ENCODE measurements around the gene MRPL2.

The MRPL2 gene

DNA sequence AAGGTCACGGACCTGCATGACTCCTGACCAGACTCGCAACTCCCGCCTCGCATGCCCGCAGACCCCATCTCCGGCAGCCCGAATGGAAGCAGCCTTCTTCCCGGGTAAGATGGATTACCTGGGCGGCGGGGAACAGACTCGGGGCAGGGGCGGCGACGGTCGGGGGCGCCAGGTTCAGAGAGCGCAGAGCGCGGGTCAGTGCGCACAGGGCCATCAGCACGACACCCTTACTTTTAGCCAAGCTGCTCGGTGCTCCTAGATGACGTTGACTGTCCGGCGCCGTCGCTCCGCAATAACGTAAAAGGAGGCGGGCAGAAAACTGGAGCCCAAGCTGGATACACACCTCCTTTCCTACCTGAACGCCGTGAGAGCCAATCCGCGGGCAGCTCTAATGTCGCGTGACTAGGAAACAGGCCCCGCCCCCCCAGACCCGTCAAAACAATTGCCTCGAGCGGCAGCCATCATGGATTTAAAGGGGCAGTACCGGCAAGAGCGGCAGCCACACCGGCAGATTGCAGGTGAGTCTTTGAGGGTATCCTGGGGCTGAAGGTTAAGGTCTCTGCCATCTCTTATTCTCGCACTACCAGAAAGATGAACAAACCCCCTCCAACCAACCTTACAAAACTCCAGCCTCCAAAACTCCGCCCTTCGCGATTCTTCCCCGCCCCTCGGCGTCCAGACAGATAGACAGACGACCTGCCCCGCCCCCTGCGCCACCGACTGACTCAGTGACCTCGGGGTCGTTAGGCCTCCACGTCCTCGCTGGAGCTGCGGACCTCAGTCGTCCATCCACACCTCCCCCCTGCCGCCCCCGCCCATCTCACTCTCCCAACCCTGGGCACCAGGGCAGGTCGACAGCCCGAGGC, at the start of gene MRPL2, which contains the start of gene KLC4:
TSS of gene MRPL2 (minus strand) at position 267 of the 866 bp plus-strand sequence. CDS start at position 214, 53 bp downstream.
TSS of gene KLC4 (plus strand) at position 464 of the 866 bp plus-strand sequence. CDS start 1,705 bp downstream, outside the sequence.
- DNase-seq: peak; percentile 98

- DNase-seq: no peak
Measured at GRCh38 chr6:43107344-43108062, 48.3 kb upstream of the MRPL2 start.

GRCh38 chr6:43105538-43106222, 46.4 kb upstream of the MRPL2 start:
- no peak for DNase-seq

- no peak for DNase-seq
Measured at GRCh38 chr6:43103253-43103876, 44.1 kb upstream of the MRPL2 start.

GRCh38 chr6:43101497-43101896, 42.3 kb upstream of the MRPL2 start:
- DNase-seq: no peak

GRCh38 chr6:43097502-43097901, 38.3 kb upstream of the MRPL2 start:
- no peak for DNase-seq

DNA sequence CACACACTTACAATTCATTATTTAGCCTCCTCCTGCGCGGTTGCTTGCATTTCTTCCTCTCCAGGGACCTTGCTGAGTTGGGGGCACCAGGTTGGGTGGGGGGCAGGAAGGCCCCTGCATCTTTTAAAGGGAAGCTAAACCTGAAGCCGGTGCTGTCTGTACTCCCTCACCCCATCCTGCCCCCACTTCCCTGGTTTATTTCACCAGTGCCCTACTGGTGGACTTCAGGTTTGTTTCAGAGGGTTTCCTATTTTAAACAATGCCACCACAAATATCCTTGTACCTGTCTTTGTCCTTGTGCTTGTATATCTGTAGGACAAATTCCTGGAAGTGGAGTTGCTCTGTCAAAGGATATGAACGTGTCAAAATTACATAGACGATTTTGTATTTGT, 37.9 kb upstream of the MRPL2 start:
- DNase-seq: no peak

DNA sequence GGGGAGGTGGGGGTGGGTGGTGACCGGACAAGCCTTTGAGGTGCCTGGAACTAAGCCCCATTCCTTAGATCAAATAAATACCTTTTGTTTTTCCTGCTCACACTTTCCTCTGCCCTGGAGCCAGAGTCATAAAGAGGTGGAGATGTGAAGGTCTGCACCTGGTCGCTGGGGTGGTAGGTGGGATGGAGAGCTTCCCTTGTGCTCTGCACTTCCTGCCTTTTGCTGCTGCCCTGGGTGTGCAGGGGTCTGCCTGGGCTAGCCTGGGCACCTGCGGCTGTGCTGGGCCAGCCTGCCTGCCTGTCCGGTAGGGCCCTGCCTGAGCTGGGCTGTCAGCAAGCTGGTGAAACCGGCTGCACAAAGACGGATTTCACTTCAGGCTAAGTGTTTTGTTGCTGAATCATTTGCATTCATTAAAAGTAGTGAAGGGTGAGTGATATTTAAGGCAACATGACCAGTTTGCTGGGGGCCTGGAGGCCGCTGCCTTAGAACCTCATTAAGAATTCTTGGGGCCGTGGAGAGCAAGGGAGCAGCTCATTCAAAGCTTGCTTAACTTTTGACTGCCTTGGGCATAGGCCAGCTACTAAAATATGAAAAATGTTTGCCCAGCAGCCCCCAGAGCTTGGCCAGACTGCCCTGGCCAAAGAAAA, 37.3 kb upstream of the MRPL2 start:
- no peak for DNase-seq

DNA sequence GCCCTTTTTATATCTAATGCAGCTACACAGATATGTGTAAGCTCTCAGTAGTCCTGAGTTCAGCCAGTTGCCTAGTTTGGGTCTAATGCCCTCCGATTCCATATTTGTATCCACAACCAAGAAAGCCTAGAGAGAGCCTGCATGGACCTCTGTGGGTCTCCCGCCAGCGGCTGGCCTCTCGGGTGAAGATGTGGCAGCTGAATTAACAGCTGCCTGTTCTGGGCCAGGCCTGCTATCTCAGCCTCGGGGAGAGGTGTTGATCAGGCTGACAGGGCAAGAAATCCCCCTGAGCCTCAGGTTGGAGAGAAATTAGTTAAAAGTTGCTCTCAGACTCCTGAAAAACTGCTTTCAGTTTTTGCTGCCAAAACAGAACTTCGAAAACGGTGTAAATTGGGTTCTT, 36.7 kb upstream of the MRPL2 start:
- DNase-seq: no peak

GRCh38 chr6:43093436-43094289, 34.4 kb upstream of the MRPL2 start:
- no peak for DNase-seq

DNA sequence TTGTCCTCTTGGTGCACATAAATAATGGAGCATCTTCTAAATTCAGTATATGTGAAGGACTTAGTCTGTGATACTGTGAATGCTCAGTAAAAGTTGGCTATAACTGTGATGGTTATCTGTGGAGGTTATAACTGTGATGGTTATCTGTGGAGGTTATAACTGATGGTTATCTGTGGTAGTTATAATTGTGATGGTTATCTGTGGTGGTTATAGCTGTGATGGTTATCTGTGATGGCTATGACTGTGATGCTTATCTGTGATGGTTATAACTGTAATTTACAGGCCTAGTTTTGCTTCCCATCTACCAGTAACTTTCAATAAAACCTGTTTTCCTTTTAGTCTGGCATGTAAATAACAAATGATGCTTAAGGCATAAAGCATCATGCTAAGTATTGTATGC, 33.4 kb upstream of the MRPL2 start:
- no peak for DNase-seq

DNA sequence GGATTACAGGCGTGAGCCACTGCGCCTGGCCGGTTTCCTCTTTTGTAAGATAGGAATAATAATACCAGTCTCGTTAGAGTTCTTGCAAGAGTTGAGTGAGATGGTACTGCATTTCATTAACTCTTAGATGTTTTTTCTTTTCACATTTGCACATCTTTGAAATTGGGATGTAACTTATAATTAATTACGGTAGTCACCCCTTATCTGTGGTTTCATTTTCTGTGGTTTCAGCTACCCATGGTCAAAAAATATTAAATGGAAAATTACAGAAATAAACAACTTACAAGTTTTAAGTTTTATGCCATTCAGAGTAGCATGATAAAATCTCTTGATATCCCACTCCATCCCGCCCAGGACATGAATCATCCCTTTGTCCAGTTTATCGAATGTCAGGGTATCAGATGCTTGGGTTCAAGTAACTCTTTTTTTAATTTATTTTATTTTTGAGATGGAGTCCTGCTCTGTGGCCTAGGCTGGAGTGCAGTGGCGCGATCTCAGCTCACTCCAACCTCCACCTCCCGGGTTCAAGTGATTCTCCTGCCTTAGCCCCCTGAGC, 32.3 kb upstream of the MRPL2 start:
- no peak for DNase-seq

DNA sequence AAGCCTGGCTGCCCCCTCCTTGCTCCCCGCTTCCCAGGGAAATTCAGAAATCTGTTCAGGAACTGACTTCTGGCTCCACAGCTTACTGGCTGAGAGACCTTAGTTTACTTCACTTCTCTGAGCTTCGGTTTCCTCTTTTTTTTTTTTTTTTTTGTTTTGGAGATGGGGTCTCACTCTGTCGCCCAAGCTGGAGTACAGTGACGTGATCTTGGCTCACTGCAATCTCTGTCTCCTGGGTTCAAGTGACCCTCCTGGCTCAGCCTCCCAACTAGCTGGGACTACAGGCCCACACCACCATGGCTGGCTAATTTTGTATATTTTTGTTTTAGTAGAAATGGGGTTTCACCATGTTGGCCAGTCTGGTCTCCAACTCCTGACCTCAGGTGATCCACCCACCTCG, 31.8 kb upstream of the MRPL2 start:
- DNase-seq: no peak

- DNase-seq: no peak
Measured at GRCh38 chr6:43090559-43090956, 31.3 kb upstream of the MRPL2 start.

DNA sequence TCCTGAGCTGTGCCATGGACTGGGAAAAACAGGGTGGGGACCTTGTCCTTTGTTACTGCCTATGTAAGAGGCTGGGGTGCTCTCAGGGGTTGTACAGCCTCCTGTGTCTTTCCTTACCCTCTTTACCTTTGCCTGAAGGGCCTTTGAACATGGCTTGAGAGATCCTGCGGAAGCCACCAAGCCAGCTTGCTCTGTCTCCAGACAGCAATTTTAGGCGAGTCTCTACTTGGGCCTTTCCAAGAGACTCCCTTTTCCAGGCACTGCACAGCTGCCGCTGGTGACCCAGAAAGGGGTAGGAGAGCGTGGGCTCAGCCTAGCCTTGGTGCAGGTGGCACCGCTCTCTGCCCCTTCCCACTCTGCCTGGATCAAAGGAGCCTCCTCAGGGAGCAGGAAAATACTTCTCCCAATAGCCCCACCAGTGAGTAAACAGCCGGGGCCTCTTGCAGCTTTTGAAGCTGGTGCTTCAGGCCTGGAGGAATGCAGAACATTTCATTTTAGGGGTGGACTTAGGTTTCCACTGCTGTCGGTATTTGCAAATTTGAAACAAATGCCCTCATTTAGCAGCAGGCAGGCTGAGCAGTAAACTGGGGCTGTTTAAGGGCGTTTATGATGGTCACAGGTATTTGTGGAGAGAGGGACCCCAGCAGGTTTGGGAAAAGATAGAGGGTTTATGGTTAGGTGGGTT, 30.8 kb upstream of the MRPL2 start:
- DNase-seq: no peak

DNA sequence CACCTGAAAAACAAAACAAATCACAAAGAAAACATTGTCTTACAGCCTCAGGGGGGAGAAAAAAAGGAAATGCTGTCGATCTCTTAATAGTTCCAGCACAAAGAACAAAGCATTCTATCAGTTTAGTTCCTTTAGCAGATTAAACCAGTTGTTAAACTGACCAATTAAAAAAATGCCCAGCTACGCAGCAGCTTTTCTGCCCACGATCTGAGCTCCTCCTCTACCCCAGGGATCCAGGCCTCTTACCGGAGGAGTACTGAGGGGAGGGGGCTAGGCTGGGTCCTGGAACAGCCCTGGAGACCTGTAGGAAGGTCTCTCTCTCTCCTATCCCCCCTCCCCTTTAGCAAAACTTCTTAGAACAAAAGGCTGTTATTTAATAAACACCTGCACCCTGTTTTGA, 30.2 kb upstream of the MRPL2 start:
- DNase-seq: no peak

GRCh38 chr6:43088654-43089056, 29.4 kb upstream of the MRPL2 start:
- DNase-seq: no peak

GRCh38 chr6:43086022-43086658, 26.9 kb upstream of the MRPL2 start:
- DNase-seq: no peak

DNA sequence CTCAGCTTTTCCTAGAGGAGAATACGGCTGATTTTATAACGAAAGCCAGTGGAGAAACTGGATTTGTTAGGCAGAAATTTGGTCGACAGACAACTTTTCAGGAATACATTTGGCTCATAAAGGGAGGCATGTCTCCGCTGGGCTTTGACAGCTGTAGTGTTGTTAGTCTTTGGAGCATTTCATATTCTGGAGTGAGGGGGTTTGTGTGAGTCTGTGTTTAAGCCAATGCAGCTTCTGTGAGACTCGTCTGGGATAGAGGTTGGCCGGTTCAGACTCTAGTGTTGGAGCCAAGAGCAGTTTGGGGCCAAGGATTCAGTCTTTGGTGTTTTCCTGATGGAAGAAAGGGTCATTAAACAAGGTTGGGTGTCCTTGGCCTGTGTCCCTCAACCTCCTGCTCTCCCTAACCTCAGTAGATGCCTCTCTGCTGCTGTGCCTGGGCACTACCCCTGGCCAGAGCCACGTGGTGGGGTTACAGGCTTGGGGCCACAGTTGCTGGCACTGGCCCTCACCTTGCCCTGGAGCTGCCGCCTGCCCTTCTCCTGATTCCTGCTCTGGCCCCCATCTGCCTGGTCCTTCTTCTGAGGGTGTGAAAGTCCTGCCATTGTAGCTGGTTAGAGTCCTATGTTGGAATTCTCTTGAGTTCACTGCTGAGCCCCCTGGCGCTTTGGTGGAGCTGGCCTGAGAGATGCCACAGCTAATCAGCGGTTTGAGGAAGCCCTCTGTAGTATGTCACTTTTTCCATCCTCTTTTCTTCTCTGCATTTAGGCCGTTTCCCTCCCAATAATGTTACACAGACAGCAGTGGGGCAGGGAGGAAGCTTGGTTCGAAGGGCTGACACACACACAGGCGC, 23.8 kb upstream of the MRPL2 start:
- no peak for DNase-seq

All from stimulated activated naive CD4-positive, alpha-beta T cell treated with Interleukin-2 at 50 U/mL for 16 hours (primary cell).